B cell (primary cell): ENCODE measurements around the gene CRTC2.

ENCODE experiments used
- EZH2 ChIP-seq: IDR thresholded peaks from 2 replicates; pipeline ENCODE4 v1.6.1; 2012; ENCODE audit warnings: borderline replicate concordance, low read depth, mild to moderate bottlenecking, moderate library complexity, low read length; ENCODE audit not compliant: insufficient read depth, poor library complexity, severe bottlenecking
- TF ChIP-seq, protein P1 (sequence below): fragments of 200-600 bp; IDR thresholded peaks from one replicate; pipeline ENCODE4 v1.8.0; 2022; ENCODE audit warnings: antibody characterized with exemption, mild to moderate bottlenecking

- TF ChIP-seq, protein P1, sequence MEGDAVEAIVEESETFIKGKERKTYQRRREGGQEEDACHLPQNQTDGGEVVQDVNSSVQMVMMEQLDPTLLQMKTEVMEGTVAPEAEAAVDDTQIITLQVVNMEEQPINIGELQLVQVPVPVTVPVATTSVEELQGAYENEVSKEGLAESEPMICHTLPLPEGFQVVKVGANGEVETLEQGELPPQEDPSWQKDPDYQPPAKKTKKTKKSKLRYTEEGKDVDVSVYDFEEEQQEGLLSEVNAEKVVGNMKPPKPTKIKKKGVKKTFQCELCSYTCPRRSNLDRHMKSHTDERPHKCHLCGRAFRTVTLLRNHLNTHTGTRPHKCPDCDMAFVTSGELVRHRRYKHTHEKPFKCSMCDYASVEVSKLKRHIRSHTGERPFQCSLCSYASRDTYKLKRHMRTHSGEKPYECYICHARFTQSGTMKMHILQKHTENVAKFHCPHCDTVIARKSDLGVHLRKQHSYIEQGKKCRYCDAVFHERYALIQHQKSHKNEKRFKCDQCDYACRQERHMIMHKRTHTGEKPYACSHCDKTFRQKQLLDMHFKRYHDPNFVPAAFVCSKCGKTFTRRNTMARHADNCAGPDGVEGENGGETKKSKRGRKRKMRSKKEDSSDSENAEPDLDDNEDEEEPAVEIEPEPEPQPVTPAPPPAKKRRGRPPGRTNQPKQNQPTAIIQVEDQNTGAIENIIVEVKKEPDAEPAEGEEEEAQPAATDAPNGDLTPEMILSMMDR = peak; percentile 17
- TF ChIP-seq EZH2 = no peak
Measured at GRCh38 chr1:153919876-153920852, 38.2 kb downstream of the CRTC2 start.
